ENCODE data around the gene SNRPA. TPM values are rescaled to one million over a fixed set of nuclear protein-coding genes. Genes with fewer than 3 reads are reported as not detected.
A peak's percentile ranks its signal among the peaks of the same experiment; 100 is the strongest.

SNRPA gene
- total and polyA plus RNA-seq, 7 experiments from 2014 or later = 44.1 to 166 (median 69.9) TPM

GRCh38 chr19:40799558-40800338 is 48.7 kb downstream of the SNRPA start:
- H3K27ac Mint-ChIP-seq = peak overlapping the region; percentile 89 to 99 (median 94)
- CTCF ChIA-PET = interaction anchor here (1.6 to 2.4 kb wide), 3 partner anchors 21 to 137 kb away, joined by 3 to 21 read pairs (median 8); partner anchors contain the start of gene RAB4B

GRCh38 chr19:40800339-40800996 is 49.5 kb downstream of the SNRPA start:
- Histone ChIP-seq H3K4me1 (ENCODE audit: control insufficient read depth in 2 of 2, insufficient read depth in 2 of 2, low read length in 2 of 2) (peaks cover 56 to 60% of the 10 kb centered on the region in 2 donors), H3K27me3 (ENCODE audit: control insufficient read depth in 2 of 2, insufficient read depth in 2 of 2, low read length in 2 of 2) (no peaks in the 10 kb centered on the region), H3K9me3 (ENCODE audit: control insufficient read depth in 2 of 3, low read length in 3 of 3) (no peaks in the 10 kb centered on the region), H3K4me3 (ENCODE audit: low read length) (peak overlapping the region; percentile 73), H3K27ac (ENCODE audit: low read depth, low read length) (peak overlapping the region; percentile 87), H3K36me3 (ENCODE audit: control insufficient read depth in 2 of 3, insufficient read depth in 3 of 3, low read length in 3 of 3) (peaks cover 0 to 25% (median 0%) of the 10 kb centered on the region in 3 experiments)
- Mint-ChIP-seq H3K36me3 (peaks cover 0 to 41% (median 7%) of the 10 kb centered on the region in 5 donors), H3K27me3 (no peaks in the 10 kb centered on the region), H3K27ac (peak overlapping the region; percentile 89 to 99 (median 94)), H3K4me3 (peak overlapping the region; percentile 84 to 100 (median 94)), H3K4me1 (peaks cover 48 to 74% (median 68%) of the 10 kb centered on the region in 7 donors), H3K9me3 (no peaks in the 10 kb centered on the region)
- no peak for DNase-seq
- no peak for ATAC-seq
- ChIA-PET POLR2A (interaction anchor here (0.6 to 8.7 kb wide), 8 partner anchors 9 to 580 kb away, joined by 3 to 84 read pairs (median 4); partner anchors contain the start of genes ACTMAP, RAB4B and SNRPA), CTCF (interaction anchor here (0.6 to 0.9 kb wide), 2 partner anchors 79 to 1391 kb away, joined by 3 to 4 read pairs; no protein-coding TSS in a partner anchor)
- intact Hi-C loops (cut with micrococcal nuclease) = loop anchor here (5.0 kb wide), 3 partner anchors 358 to 552 kb away; partner anchors contain the start of genes SERTAD3 (in 1 of the 2) and TGFB1 (in 1 of the 2)

More at GRCh38 chr19:40799558-40800338, 48.7 kb downstream of the SNRPA start:
- no peak for ATAC-seq
- Mint-ChIP-seq H3K27me3 (no peaks in the 10 kb centered on the region), H3K36me3 (peaks cover 0 to 38% (median 7%) of the 10 kb centered on the region in 5 donors), H3K4me1 (peaks cover 41 to 69% (median 61%) of the 10 kb centered on the region in 7 donors), H3K4me3 (peak overlapping the region; percentile 84 to 100 (median 94)), H3K9me3 (no peaks in the 10 kb centered on the region)
- H3K4me3 ChIP-seq (ENCODE audit: low read length) = peak overlapping the region; percentile 73
- DNase-seq = peak in 2 of 9 donors; percentile 36 to 56
- intact Hi-C loops (cut with micrococcal nuclease) = loop anchor here (2.0 to 5.0 kb wide), 6 partner anchors 109 to 553 kb away; partner anchors contain the start of genes NUMBL (in 1 of the 2), SERTAD1 (in 1 of the 2), SERTAD3 (in 1 of the 2) and TGFB1 (in 1 of the 2)
- peak overlapping the region; percentile 87 for H3K27ac ChIP-seq (ENCODE audit: low read depth, low read length)
- H3K4me1 ChIP-seq (ENCODE audit: control insufficient read depth in 2 of 2, insufficient read depth in 2 of 2, low read length in 2 of 2) = peaks cover 49 to 52% of the 10 kb centered on the region in 2 donors
- peaks cover 0 to 23% (median 0%) of the 10 kb centered on the region in 3 experiments for H3K36me3 ChIP-seq (ENCODE audit: control insufficient read depth in 2 of 3, insufficient read depth in 3 of 3, low read length in 3 of 3)
- no peaks in the 10 kb centered on the region for H3K9me3 ChIP-seq (ENCODE audit: control insufficient read depth in 2 of 3, low read length in 3 of 3)
- POLR2A ChIA-PET = interaction anchor here (0.9 to 8.7 kb wide), 9 partner anchors 7 to 464 kb away, joined by 3 to 89 read pairs (median 8); partner anchors contain the start of genes ACTMAP, HNRNPUL1, MIA and RAB4B
- H3K27me3 ChIP-seq (ENCODE audit: control insufficient read depth in 2 of 2, insufficient read depth in 2 of 2, low read length in 2 of 2) = no peaks in the 10 kb centered on the region

- ATAC-seq (no peak), DNase-seq (no peak)
- peak overlapping the region; percentile 87 for H3K27ac ChIP-seq (ENCODE audit: low read depth, low read length)
- H3K9me3 Mint-ChIP-seq = no peaks in the 10 kb centered on the region
- H3K4me3 ChIP-seq (ENCODE audit: low read length) = peak overlapping the region; percentile 73
- peak overlapping the region; percentile 80 to 100 (median 94) for H3K4me3 Mint-ChIP-seq
- no peaks in the 10 kb centered on the region for H3K27me3 ChIP-seq (ENCODE audit: control insufficient read depth in 2 of 2, insufficient read depth in 2 of 2, low read length in 2 of 2)
- ChIA-PET POLR2A (interaction anchor here (0.6 to 8.7 kb wide), 8 partner anchors 15 to 1366 kb away, joined by 3 to 84 read pairs (median 4); partner anchors contain the start of genes ACTMAP, RAB4B and SNRPA), CTCF (interaction anchor here (0.9 kb wide), 3 partner anchors 50 to 117 kb away, joined by 3 to 4 read pairs (median 3); partner anchors contain the start of genes ACTMAP and SNRPA)
- intact Hi-C loops (cut with micrococcal nuclease) = loop anchor here (5.0 kb wide), 3 partner anchors 359 to 551 kb away; partner anchors contain the start of genes SERTAD3 (in 1 of the 2) and TGFB1 (in 1 of the 2)
- no peaks in the 10 kb centered on the region for H3K27me3 Mint-ChIP-seq
- peaks cover 0 to 41% (median 7%) of the 10 kb centered on the region in 5 donors for H3K36me3 Mint-ChIP-seq
- H3K4me1 Mint-ChIP-seq = peaks cover 52 to 80% (median 73%) of the 10 kb centered on the region in 7 donors
- H3K9me3 ChIP-seq (ENCODE audit: control insufficient read depth in 2 of 3, low read length in 3 of 3) = no peaks in the 10 kb centered on the region
- H3K4me1 ChIP-seq (ENCODE audit: control insufficient read depth in 2 of 2, insufficient read depth in 2 of 2, low read length in 2 of 2) = peaks cover 61 to 65% of the 10 kb centered on the region in 2 donors
- H3K36me3 ChIP-seq (ENCODE audit: control insufficient read depth in 2 of 3, insufficient read depth in 3 of 3, low read length in 3 of 3) = peaks cover 0 to 25% (median 0%) of the 10 kb centered on the region in 3 experiments
- H3K27ac Mint-ChIP-seq = peak overlapping the region in 8 of 9 donors; percentile 80 to 99 (median 96)
These were observed 50.0 kb downstream of the SNRPA start for GRCh38 chr19:40800997-40801377.

- H3K4me3 Mint-ChIP-seq = peak overlapping the region; percentile 80 to 100 (median 94)
- Histone ChIP-seq H3K36me3 (ENCODE audit: control insufficient read depth in 2 of 3, insufficient read depth in 3 of 3, low read length in 3 of 3) (peaks cover 0 to 25% (median 0%) of the 10 kb centered on the region in 3 experiments), H3K27me3 (ENCODE audit: control insufficient read depth in 2 of 2, insufficient read depth in 2 of 2, low read length in 2 of 2) (no peaks in the 10 kb centered on the region), H3K9me3 (ENCODE audit: control insufficient read depth in 2 of 3, low read length in 3 of 3) (no peaks in the 10 kb centered on the region), H3K27ac (ENCODE audit: low read depth, low read length) (peak overlapping the region; percentile 87), H3K4me1 (ENCODE audit: control insufficient read depth in 2 of 2, insufficient read depth in 2 of 2, low read length in 2 of 2) (peaks cover 68 to 72% of the 10 kb centered on the region in 2 donors), H3K4me3 (ENCODE audit: low read length) (peak overlapping the region; percentile 54)
- no peaks in the 10 kb centered on the region for H3K27me3 Mint-ChIP-seq
- DNase-seq = no peak
- intact Hi-C loops (cut with micrococcal nuclease) = loop anchor here (5.0 kb wide), 3 partner anchors 359 to 551 kb away; partner anchors contain the start of genes SERTAD3 (in 1 of the 2) and TGFB1 (in 1 of the 2)
- ChIA-PET POLR2A (interaction anchor here (0.6 to 8.7 kb wide), 9 partner anchors 10 to 1365 kb away, joined by 3 to 84 read pairs (median 4); partner anchors contain the start of genes ACTMAP, RAB4B and SNRPA), CTCF (interaction anchor here (0.9 kb wide), 3 partner anchors 51 to 118 kb away, joined by 3 to 4 read pairs (median 3); partner anchors contain the start of genes ACTMAP and SNRPA)
- H3K4me1 Mint-ChIP-seq = peaks cover 58 to 84% (median 77%) of the 10 kb centered on the region in 7 donors
- H3K27ac Mint-ChIP-seq = peak overlapping the region; percentile 80 to 99 (median 98)
- H3K36me3 Mint-ChIP-seq = peaks cover 0 to 41% (median 6%) of the 10 kb centered on the region in 5 donors
- no peaks in the 10 kb centered on the region for H3K9me3 Mint-ChIP-seq
- ATAC-seq = no peak
These were observed 50.7 kb downstream of the SNRPA start for GRCh38 chr19:40801426-40802299.

- peaks cover 64 to 88% (median 85%) of the 10 kb centered on the region in 7 donors for H3K4me1 Mint-ChIP-seq
- Histone ChIP-seq H3K27me3 (ENCODE audit: control insufficient read depth in 2 of 2, insufficient read depth in 2 of 2, low read length in 2 of 2) (no peaks in the 10 kb centered on the region), H3K4me3 (ENCODE audit: low read length) (peak overlapping the region; percentile 54), H3K9me3 (ENCODE audit: control insufficient read depth in 2 of 3, low read length in 3 of 3) (no peaks in the 10 kb centered on the region), H3K36me3 (ENCODE audit: control insufficient read depth in 2 of 3, insufficient read depth in 3 of 3, low read length in 3 of 3) (peaks cover 0 to 28% (median 0%) of the 10 kb centered on the region in 3 experiments), H3K27ac (ENCODE audit: low read depth, low read length) (peak overlapping the region; percentile 87), H3K4me1 (ENCODE audit: control insufficient read depth in 2 of 2, insufficient read depth in 2 of 2, low read length in 2 of 2) (peaks cover 75 to 80% of the 10 kb centered on the region in 2 donors)
- intact Hi-C loops (cut with micrococcal nuclease) = loop anchor here (5.0 kb wide), 3 partner anchors 360 to 550 kb away; partner anchors contain the start of genes SERTAD3 (in 1 of the 2) and TGFB1 (in 1 of the 2)
- ATAC-seq = no peak
- H3K36me3 Mint-ChIP-seq = peaks cover 0 to 43% (median 8%) of the 10 kb centered on the region in 5 donors
- no peaks in the 10 kb centered on the region for H3K9me3 Mint-ChIP-seq
- H3K27me3 Mint-ChIP-seq = no peaks in the 10 kb centered on the region
- H3K4me3 Mint-ChIP-seq = peak overlapping the region; percentile 80 to 100 (median 94)
- DNase-seq = no peak
- POLR2A ChIA-PET = interaction anchor here (0.9 to 8.7 kb wide), 8 partner anchors 9 to 460 kb away, joined by 3 to 84 read pairs (median 5); partner anchors contain the start of genes ACTMAP, RAB4B and SNRPA
- H3K27ac Mint-ChIP-seq = peak overlapping the region; percentile 95 to 99 (median 98)
- CTCF ChIA-PET = no interaction called here
These were observed 51.5 kb downstream of the SNRPA start for GRCh38 chr19:40802300-40803169.
